DND-41 (cell line): ENCODE results near the gene ZNF593.

Experiments
- ATAC-seq: fragments of 200-7000 bp; cut with Tn5 transposase; 3 replicates; pipeline ENCODE4 v1.9.1; 2021; ENCODE audit warnings: low read depth; ENCODE audit not compliant: insufficient read depth
- DNase-seq: peaks from one replicate; pipeline ENCODE4 v3.0.0-alpha.2; 2020
- H2AFZ ChIP-seq: 2 replicates; pipeline ENCODE4 v1.6.0; 2012; ENCODE audit warnings: low read depth, low read length
- H3K27ac ChIP-seq: 2 replicates; pipeline ENCODE4 v1.5.1; 2012; ENCODE audit warnings: low read length, inconsistent platforms
- H3K27me3 ChIP-seq: fragments of 200-600 bp; sonication (generic); 2 replicates; pipeline ENCODE4 v1.6.0; 2012; ENCODE audit warnings: low read length, mild to moderate bottlenecking, inconsistent platforms; ENCODE audit not compliant: insufficient read depth, poor library complexity
- H3K36me3 ChIP-seq: 2 replicates; pipeline ENCODE4 v1.5.1; 2012; ENCODE audit warnings: low read length, inconsistent platforms; ENCODE audit not compliant: insufficient read depth
- H3K4me1 ChIP-seq: 2 replicates; pipeline ENCODE4 v1.5.1; 2012; ENCODE audit warnings: mild to moderate bottlenecking, low read length; ENCODE audit not compliant: insufficient read depth
- H3K4me2 ChIP-seq: 2 replicates; pipeline ENCODE4 v1.6.0; 2012; ENCODE audit warnings: mild to moderate bottlenecking, moderate library complexity, low read length, inconsistent platforms; ENCODE audit not compliant: insufficient read depth
- H3K4me3 ChIP-seq, 2 experiments: fragments of 200-600 bp in 1 of 2; shearing (Covaris generic) in 1 of 2; 2 replicates each; pipeline ENCODE4 v1.5.1; 2012 to 2016; ENCODE audit warnings: inconsistent platforms in 2 of 2, low read length in 2 of 2, mild to moderate bottlenecking in 2 of 2, low read depth in 1 of 2, moderate library complexity in 1 of 2
- H3K79me2 ChIP-seq: 2 replicates; pipeline ENCODE4 v1.6.0; 2012; ENCODE audit warnings: low read length, inconsistent platforms; ENCODE audit not compliant: insufficient read depth
- H3K9ac ChIP-seq: 2 replicates; pipeline ENCODE4 v1.6.0; 2012; ENCODE audit warnings: low read depth, mild to moderate bottlenecking, inconsistent platforms, low read length, moderate library complexity
- H3K9me3 ChIP-seq: 2 replicates; pipeline ENCODE4 v1.5.1; 2012; ENCODE audit warnings: low read length, moderate library complexity, mild to moderate bottlenecking, inconsistent platforms; ENCODE audit not compliant: insufficient read depth, severe bottlenecking
- H4K20me1 ChIP-seq: 2 replicates; pipeline ENCODE4 v1.6.0; 2012; ENCODE audit warnings: low read length; ENCODE audit not compliant: insufficient read depth
- CTCF ChIP-seq: IDR thresholded peaks from 2 replicates; pipeline ENCODE4 v1.5.1; 2012; ENCODE audit warnings: borderline replicate concordance, low read length, moderate library complexity, mild to moderate bottlenecking; ENCODE audit not compliant: poor library complexity, severe bottlenecking; ENCODE audit errors: extremely low read depth
- EZH2 ChIP-seq: IDR thresholded peaks from 3 replicates; pipeline ENCODE4 v1.6.1; 2012; ENCODE audit warnings: borderline replicate concordance, low read depth, mild to moderate bottlenecking, moderate library complexity, low read length, inconsistent platforms; ENCODE audit not compliant: severe bottlenecking

Gene ZNF593

DNA sequence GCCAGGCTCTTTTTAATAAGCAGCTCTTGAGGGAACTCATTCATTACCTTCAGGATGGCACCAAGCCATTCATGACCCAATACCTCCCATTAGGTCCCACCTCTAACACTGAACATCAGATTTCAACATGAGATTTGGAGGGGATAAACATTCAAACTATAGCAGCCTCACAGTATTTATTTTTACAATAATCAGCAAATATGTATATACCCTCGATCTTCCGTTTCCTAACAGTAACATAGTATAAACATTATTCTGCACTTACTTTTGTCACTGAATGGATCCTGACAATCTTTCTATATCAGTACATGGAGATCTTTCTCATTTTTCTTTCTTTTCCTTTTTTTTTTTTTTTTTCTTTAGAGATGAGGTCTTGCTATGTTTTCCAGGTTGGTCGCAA is 26.1 kb downstream of the ZNF593 start:
- H3K27ac ChIP-seq, result no peak overlapping the region
- no peaks in the 10 kb centered on the region for H3K36me3 ChIP-seq
- peaks cover 8% of the 10 kb centered on the region for H3K4me1 ChIP-seq
- H3K9ac ChIP-seq, result no peak overlapping the region
- H3K79me2 ChIP-seq, result no peaks in the 10 kb centered on the region
- no peak overlapping the region for H3K4me3 ChIP-seq
- H3K4me2 ChIP-seq, result no peak overlapping the region
- no peaks in the 10 kb centered on the region for H4K20me1 ChIP-seq
- no peaks in the 10 kb centered on the region for H3K9me3 ChIP-seq
- no peaks in the 10 kb centered on the region for H3K27me3 ChIP-seq
- TF ChIP-seq EZH2, result no peak
- H2AFZ ChIP-seq, result no peak overlapping the region
- DNase-seq (no peak), ATAC-seq (no peak)

DNA sequence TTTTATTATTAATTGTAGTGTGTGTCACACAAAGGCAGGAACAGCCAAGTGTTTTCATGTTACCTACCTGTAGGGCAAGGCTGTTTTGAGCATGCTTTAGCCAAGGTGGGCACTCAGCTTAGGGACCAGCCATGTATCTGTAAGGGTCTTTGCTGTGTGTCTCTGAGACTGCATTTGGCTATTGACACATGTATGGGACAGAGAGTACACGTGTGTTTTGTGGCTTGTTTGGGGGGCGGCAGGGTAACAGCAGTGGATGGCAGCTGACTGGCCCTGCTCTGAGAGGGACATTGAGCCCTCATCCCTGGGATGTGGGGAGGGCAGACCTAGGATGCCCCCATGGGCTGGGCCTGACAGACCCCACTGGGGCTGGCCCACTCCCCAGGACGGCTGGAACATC is 27.6 kb downstream of the ZNF593 start:
- no peak overlapping the region for H3K9ac ChIP-seq
- no peak overlapping the region for H3K4me2 ChIP-seq
- no peak for TF ChIP-seq EZH2
- TF ChIP-seq CTCF, result no peak
- no peaks in the 10 kb centered on the region for H3K27me3 ChIP-seq
- H3K4me3 ChIP-seq, result no peak overlapping the region
- ATAC-seq (no peak), DNase-seq (no peak)
- no peak overlapping the region for H2AFZ ChIP-seq
- no peaks in the 10 kb centered on the region for H3K4me1 ChIP-seq
- H3K79me2 ChIP-seq, result no peaks in the 10 kb centered on the region
- H3K9me3 ChIP-seq, result no peaks in the 10 kb centered on the region
- H3K36me3 ChIP-seq, result no peaks in the 10 kb centered on the region
- no peaks in the 10 kb centered on the region for H4K20me1 ChIP-seq
- H3K27ac ChIP-seq, result no peak overlapping the region

DNA sequence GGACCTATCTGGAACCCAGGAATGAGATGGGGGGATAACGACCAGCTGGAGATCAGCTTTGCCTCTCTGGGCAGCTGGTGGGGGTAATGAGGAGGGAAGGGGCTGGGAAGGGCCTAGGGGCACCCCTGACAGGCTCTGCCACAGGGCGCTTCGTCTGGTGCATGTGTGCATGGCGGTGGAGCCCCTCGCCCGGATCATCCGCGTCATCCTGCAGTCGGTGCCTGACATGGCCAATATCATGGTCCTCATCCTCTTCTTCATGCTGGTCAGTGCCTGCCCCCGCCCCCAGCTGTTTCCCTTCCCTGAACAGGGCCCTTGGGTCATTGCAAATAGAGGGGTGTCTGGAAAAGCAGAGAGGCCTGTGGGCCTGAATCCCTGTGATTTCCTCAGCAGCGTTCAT is 28.1 kb downstream of the ZNF593 start:
- no peaks in the 10 kb centered on the region for H3K9me3 ChIP-seq
- H3K4me1 ChIP-seq, result no peaks in the 10 kb centered on the region
- no peak overlapping the region for H3K4me3 ChIP-seq
- no peak overlapping the region for H3K27ac ChIP-seq
- ATAC-seq (no peak), DNase-seq (no peak)
- no peak overlapping the region for H2AFZ ChIP-seq
- H3K79me2 ChIP-seq, result no peaks in the 10 kb centered on the region
- no peak overlapping the region for H3K9ac ChIP-seq
- H3K36me3 ChIP-seq, result no peaks in the 10 kb centered on the region
- no peaks in the 10 kb centered on the region for H3K27me3 ChIP-seq
- H4K20me1 ChIP-seq, result no peaks in the 10 kb centered on the region
- no peak overlapping the region for H3K4me2 ChIP-seq
- TF ChIP-seq CTCF (no peak), EZH2 (no peak)

- no peaks in the 10 kb centered on the region for H3K4me1 ChIP-seq
- no peaks in the 10 kb centered on the region for H3K79me2 ChIP-seq
- H2AFZ ChIP-seq, result no peak overlapping the region
- H3K4me2 ChIP-seq, result no peak overlapping the region
- H3K9ac ChIP-seq, result no peak overlapping the region
- no peaks in the 10 kb centered on the region for H4K20me1 ChIP-seq
- H3K27ac ChIP-seq, result no peak overlapping the region
- no peaks in the 10 kb centered on the region for H3K9me3 ChIP-seq
- TF ChIP-seq CTCF (no peak), EZH2 (no peak)
- H3K4me3 ChIP-seq, result no peak overlapping the region
- no peaks in the 10 kb centered on the region for H3K27me3 ChIP-seq
- no peak for ATAC-seq
- no peaks in the 10 kb centered on the region for H3K36me3 ChIP-seq
- DNase-seq, result no peak
These were observed 30.7 kb downstream of the ZNF593 start for GRCh38 chr1:26200413-26200812.
